Right lobe of liver (tissue), 6 donors: ENCODE data around the gene POU3F3. TPM values are rescaled to one million over a fixed set of nuclear protein-coding genes. Genes with fewer than 3 reads are reported as not detected.

ENCODE experiments used
- ATAC-seq, 4 donors: fragments of 200-7000 bp; cut with Tn5 transposase; one replicate each; pipeline ENCODE4 v1.9.1; 2020; ENCODE audit warnings: mild to moderate bottlenecking in 4 of 4, moderate library complexity in 4 of 4
- DNase-seq, 3 donors: peaks; one replicate each; pipeline ENCODE4 v3.0.0-alpha.2; 2020
- H3K27ac ChIP-seq, 3 donors: fragments of 200-600 bp; one replicate each; pipeline ENCODE4 v1.8.0; 2022
- H3K27me3 ChIP-seq, 2 donors: fragments of 200-600 bp; one replicate each; pipeline ENCODE4 v1.8.0; 2022
- H3K36me3 ChIP-seq, 4 donors: fragments of 200-600 bp; sonication (generic) in 1 of 4; one replicate each; pipeline versions ENCODE4 v1.5.1 to v1.8.0; 2017 to 2022; ENCODE audit warnings: control low read depth in 1 of 4
- H3K4me1 ChIP-seq, 4 donors: fragments of 200-600 bp; sonication (generic) in 1 of 4; one replicate each; pipeline versions ENCODE4 v1.5.1 to v1.8.0; 2017 to 2022; ENCODE audit warnings: control low read depth in 1 of 4
- H3K4me3 ChIP-seq, 3 donors: fragments of 200-600 bp; one replicate each; pipeline ENCODE4 v1.8.0; 2022
- H3K9me3 ChIP-seq, 4 donors: fragments of 200-600 bp; sonication (generic) in 1 of 4; one replicate each; pipeline versions ENCODE4 v1.5.1 to v1.8.0; 2017 to 2022; ENCODE audit warnings: control low read depth in 1 of 4
- CTCF ChIP-seq, 4 donors: fragments of 200-600 bp in 3 of 4; fragments of 450-650 bp in 1 of 4; IDR thresholded peaks; one replicate each; pipeline versions ENCODE4 v1.5.1 to v1.8.0; 2016 to 2022; ENCODE audit warnings: antibody characterized with exemption in 4 of 4, mild to moderate bottlenecking in 2 of 4
- POLR2A ChIP-seq: fragments of 450-650 bp; IDR thresholded peaks from one replicate; pipeline ENCODE4 v1.6.1; 2017; ENCODE audit warnings: antibody characterized with exemption, mild to moderate bottlenecking
- WGBS: methylation state at CpG from one replicate; pipeline ENCODE4 v1.1.6; 2018; ENCODE audit warnings: low coverage, low lambda C conversion rate; ENCODE audit not compliant: insufficient coverage; ENCODE audit errors: missing lambda C conversion rate; 5-methylcytosine and 5-hydroxymethylcytosine counted together
- intact Hi-C, 2 donors: fragments of 100-400 bp; cut with DNase I; formaldehyde crosslinking; loops; one replicate each; pipeline versions ENCODE4 v1.11.2 to v1.14.1; 2022
- total RNA-seq, 6 experiments: library from RNA; depleted of rRNA in 2 of 6; stranded (reverse); fragments of >200 nt in 2 of 6; fragmentation: NEBNext Ultra II Directional in 3 of 6; extraction: Animal tissue kit (Norgen Biotek cat#: 25700) in 3 of 6; gene quantifications; one replicate each; pipeline versions ENCODE4 v1.1.0 to v1.2.4, GENCODE V29; 2016 to 2023
- donor health status: DM: no; HTN: yes; CAD: no.
- donor health status: DM: no; HTN: no; CAD: no.
- donor health status: DM: no; HTN: no; CAD: no.
- donor health status: DM: no; HTN: yes; CAD: no.
- donor health status: DM: no; HTN: yes; CAD: no.

POU3F3 gene
- total RNA-seq, 6 experiments from 2014 or later, result not detected

GRCh38 chr2:104889960-104890684, 36.2 kb downstream of the POU3F3 start:
- Histone ChIP-seq H3K4me1 (no peaks in the 10 kb centered on the region), H3K27ac (no peak overlapping the region), H3K4me3 (no peak overlapping the region), H3K36me3 (no peaks in the 10 kb centered on the region), H3K9me3 (no peaks in the 10 kb centered on the region), H3K27me3 (no peaks in the 10 kb centered on the region)
- intact Hi-C loops, result no loop called here
- WGBS, result 60% methylated on average over 12 of the region's 15 CpGs
- DNase-seq (no peak), ATAC-seq (no peak)
- TF ChIP-seq POLR2A (no peak), CTCF (IDR thresholded peaks at IDR 0.05) (no peak)

GRCh38 chr2:104890685-104891069, 36.8 kb downstream of the POU3F3 start:
- H3K4me3 ChIP-seq, result no peak overlapping the region
- whole genome bisulfite sequencing, result 79% methylated on average over 5 of the region's 10 CpGs
- intact Hi-C loops, result no loop called here
- no peaks in the 10 kb centered on the region for H3K36me3 ChIP-seq
- DNase-seq, result no peak
- ATAC-seq, result no peak
- TF ChIP-seq POLR2A, result no peak
- no peak for TF ChIP-seq CTCF (IDR thresholded peaks at IDR 0.05)
- H3K9me3 ChIP-seq, result no peaks in the 10 kb centered on the region
- H3K4me1 ChIP-seq, result no peaks in the 10 kb centered on the region
- no peak overlapping the region for H3K27ac ChIP-seq
- no peaks in the 10 kb centered on the region for H3K27me3 ChIP-seq

GRCh38 chr2:104891145-104891544, 37.2 kb downstream of the POU3F3 start:
- no peaks in the 10 kb centered on the region for H3K4me1 ChIP-seq
- ATAC-seq (no peak), DNase-seq (no peak)
- no peaks in the 10 kb centered on the region for H3K36me3 ChIP-seq
- H3K4me3 ChIP-seq, result no peak overlapping the region
- H3K27me3 ChIP-seq, result no peaks in the 10 kb centered on the region
- intact Hi-C loops, result no loop called here
- no peaks in the 10 kb centered on the region for H3K9me3 ChIP-seq
- H3K27ac ChIP-seq, result no peak overlapping the region
- 64% methylated on average over 2 of the region's 2 CpGs for WGBS
- TF ChIP-seq CTCF (IDR thresholded peaks at IDR 0.05) (no peak), POLR2A (no peak)

- no peak for ATAC-seq
- DNase-seq, result no peak
- Histone ChIP-seq H3K36me3 (no peaks in the 10 kb centered on the region), H3K27me3 (no peaks in the 10 kb centered on the region), H3K4me3 (no peak overlapping the region), H3K9me3 (no peaks in the 10 kb centered on the region), H3K27ac (no peak overlapping the region), H3K4me1 (no peaks in the 10 kb centered on the region)
- intact Hi-C loops, result no loop called here
- TF ChIP-seq POLR2A (no peak), CTCF (IDR thresholded peaks at IDR 0.05) (no peak)
- WGBS, result 49% methylated on average over 8 of the region's 8 CpGs
Observed at GRCh38 chr2:104896446-104896845, 42.5 kb downstream of the POU3F3 start.
